Mucosa of descending colon (tissue), 3 donors: ENCODE results near the gene ADGRV1. TPM values are rescaled to one million over a fixed set of nuclear protein-coding genes. Genes with fewer than 3 reads are reported as not detected.
"Not testable (repeated sequence)": the region's sequence is repeated elsewhere in the genome, so short reads cannot be mapped to it uniquely, and the experiment has no call there.

Source experiments
- ATAC-seq: fragments of 200-7000 bp; cut with Tn5 transposase; one replicate; pipeline ENCODE4 v1.9.1; 2020; ENCODE audit warnings: mild to moderate bottlenecking, moderate library complexity
- DNase-seq, 3 donors: peaks; one replicate each; pipeline ENCODE4 v3.0.0-alpha.2; 2020
- H3K36me3 ChIP-seq: fragments of 200-600 bp; one replicate; pipeline ENCODE4 v1.8.0; 2021; ENCODE audit warnings: low read depth, mild to moderate bottlenecking
- H3K4me1 ChIP-seq: fragments of 200-600 bp; one replicate; pipeline ENCODE4 v1.8.0; 2021; ENCODE audit warnings: low read depth, mild to moderate bottlenecking
- H3K4me3 ChIP-seq: fragments of 200-600 bp; one replicate; pipeline ENCODE4 v1.8.0; 2021; ENCODE audit warnings: mild to moderate bottlenecking
- H3K9me3 ChIP-seq: fragments of 200-600 bp; one replicate; pipeline ENCODE4 v1.8.0; 2021; ENCODE audit warnings: mild to moderate bottlenecking
- intact Hi-C, 2 donors: fragments of 100-400 bp; cut with DNase I in 1 of 2; cut with micrococcal nuclease in 1 of 2; formaldehyde crosslinking; loops; one replicate each; pipeline versions ENCODE4 v1.11.0 to v1.11.1; 2022; cut with DNase I, micrococcal nuclease
- total RNA-seq, 3 donors: library from RNA; stranded (reverse); fragmentation: NEBNext Ultra II Directional in 2 of 3; extraction: Animal tissue kit (Norgen Biotek cat#: 25700) in 2 of 3; gene quantifications; one replicate each; pipeline versions ENCODE4 v1.2.1 to v1.2.4, GENCODE V29; 2021 to 2023
- TF ChIP-seq, protein P1 (sequence below): fragments of 200-600 bp; IDR thresholded peaks from one replicate; pipeline ENCODE4 v1.8.0; 2022; ENCODE audit warnings: antibody characterized with exemption, mild to moderate bottlenecking
- donor health status: DM: no; HTN: no; CAD: no; lungs with moderate emphysema.
- donor health status: DM: no; HTN: no; CAD: no.
- donor health status: DM: no; HTN: yes; CAD: no.

ADGRV1 gene
- total RNA-seq, 3 donors from 2014 or later: 4.5 to 8.6 (median 6.1) TPM

DNA sequence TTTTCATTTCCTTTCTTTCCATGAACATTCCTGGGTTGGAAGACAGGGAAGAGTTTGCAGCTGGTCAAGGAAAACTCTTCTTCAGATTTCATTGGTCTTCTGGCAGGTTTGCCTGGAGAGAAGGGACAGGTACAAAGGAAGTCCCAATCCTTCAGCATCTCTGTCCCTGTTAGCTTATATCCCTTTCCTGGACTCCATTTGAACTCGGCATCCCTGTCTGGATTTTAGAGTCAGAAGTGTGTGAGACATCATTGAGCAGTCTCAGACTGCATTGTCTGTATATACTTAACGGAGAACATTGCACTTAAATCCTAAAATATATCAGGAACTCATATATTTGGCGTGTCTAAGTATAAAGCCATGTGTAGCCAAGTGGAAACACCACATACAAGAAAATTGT is 54.9 kb downstream of the ADGRV1 start:
- TF ChIP-seq, protein P1, sequence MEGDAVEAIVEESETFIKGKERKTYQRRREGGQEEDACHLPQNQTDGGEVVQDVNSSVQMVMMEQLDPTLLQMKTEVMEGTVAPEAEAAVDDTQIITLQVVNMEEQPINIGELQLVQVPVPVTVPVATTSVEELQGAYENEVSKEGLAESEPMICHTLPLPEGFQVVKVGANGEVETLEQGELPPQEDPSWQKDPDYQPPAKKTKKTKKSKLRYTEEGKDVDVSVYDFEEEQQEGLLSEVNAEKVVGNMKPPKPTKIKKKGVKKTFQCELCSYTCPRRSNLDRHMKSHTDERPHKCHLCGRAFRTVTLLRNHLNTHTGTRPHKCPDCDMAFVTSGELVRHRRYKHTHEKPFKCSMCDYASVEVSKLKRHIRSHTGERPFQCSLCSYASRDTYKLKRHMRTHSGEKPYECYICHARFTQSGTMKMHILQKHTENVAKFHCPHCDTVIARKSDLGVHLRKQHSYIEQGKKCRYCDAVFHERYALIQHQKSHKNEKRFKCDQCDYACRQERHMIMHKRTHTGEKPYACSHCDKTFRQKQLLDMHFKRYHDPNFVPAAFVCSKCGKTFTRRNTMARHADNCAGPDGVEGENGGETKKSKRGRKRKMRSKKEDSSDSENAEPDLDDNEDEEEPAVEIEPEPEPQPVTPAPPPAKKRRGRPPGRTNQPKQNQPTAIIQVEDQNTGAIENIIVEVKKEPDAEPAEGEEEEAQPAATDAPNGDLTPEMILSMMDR: no peak
- H3K36me3 ChIP-seq: no peaks in the 10 kb centered on the region
- H3K9me3 ChIP-seq: no peaks in the 10 kb centered on the region
- ATAC-seq: no peak
- DNase-seq: no peak
- no peaks in the 10 kb centered on the region for H3K4me1 ChIP-seq
- intact Hi-C loops: no loop called here
- H3K4me3 ChIP-seq: no peak overlapping the region

DNA sequence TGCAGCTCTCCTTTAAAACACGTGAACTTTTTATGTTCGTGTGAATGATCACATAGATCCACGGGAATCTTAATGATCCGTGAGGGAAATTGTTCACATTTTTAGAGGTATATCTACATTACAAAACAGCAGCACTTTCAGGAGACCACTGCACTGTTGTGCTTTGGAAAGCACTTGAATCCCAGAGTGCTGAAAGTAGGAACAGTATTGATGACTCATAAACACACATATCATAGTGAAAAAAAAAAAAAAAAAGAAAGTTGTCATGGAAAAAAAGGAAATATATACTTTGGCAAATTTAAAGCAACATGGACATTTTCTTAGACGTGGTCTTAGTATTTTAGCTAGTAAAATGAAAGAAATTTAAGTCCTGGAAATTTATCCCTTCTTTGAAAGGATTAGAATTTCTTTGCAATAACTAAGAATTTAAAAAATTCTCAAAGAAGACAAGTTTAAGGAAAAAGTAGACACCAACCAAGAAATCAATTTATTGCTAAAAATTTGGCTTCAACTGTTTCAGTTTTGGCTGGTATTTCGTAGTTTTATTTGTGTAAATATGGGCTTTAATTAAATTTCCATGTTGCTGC is 55.4 kb downstream of the ADGRV1 start:
- ATAC-seq (no peak), DNase-seq (no peak)
- no peaks in the 10 kb centered on the region for H3K4me1 ChIP-seq
- intact Hi-C loops: no loop called here
- no peaks in the 10 kb centered on the region for H3K9me3 ChIP-seq
- no peaks in the 10 kb centered on the region for H3K36me3 ChIP-seq
- no peak overlapping the region for H3K4me3 ChIP-seq
- TF ChIP-seq, protein P1: no peak

DNA sequence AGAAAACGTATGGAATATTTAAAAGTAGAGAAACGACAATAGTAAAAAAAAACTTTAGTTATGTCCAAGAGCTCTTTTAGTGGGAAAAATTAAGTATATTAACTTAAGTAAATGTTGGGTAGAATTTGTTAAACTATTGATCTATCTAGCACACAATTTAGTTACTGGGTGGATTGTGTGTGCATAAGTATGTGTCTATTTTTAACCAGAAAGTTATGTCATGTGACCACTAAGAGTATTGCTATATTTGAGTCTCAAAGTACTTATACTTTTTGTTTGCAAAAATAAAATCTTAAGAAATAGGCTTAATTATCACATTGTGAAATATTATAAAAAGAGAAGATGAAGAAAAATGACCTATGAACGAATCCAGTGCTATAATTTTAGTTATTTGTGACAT is 56.8 kb downstream of the ADGRV1 start:
- intact Hi-C loops: no loop called here

DNA sequence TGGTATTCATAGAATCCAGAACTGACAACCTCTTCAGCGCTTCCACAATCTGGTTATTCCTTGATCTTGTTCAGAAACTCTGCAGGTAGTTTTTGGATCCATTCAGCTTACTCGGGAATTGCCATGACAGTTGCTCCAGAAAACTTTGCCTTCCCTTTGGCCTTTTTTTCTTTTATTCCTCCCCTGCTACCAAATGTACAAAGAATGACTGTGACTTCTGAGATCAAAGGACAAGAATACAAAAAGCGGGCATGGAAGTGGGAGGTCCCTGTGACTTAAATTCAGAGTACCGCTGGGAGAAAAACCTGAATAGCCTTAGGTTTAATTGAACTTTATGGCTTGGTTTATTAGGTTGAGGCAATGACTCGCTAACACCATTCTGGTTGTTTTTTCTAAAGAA is 59.5 kb downstream of the ADGRV1 start:
- intact Hi-C loops: no loop called here

More for the DNA sequence above, 56.8 kb downstream of the ADGRV1 start:
- ATAC-seq (no peak), DNase-seq (no peak)
- TF ChIP-seq, protein P1: no peak
- no peaks in the 10 kb centered on the region for H3K9me3 ChIP-seq
- no peaks in the 10 kb centered on the region for H3K36me3 ChIP-seq
- no peak overlapping the region for H3K4me3 ChIP-seq
- H3K4me1 ChIP-seq: no peaks in the 10 kb centered on the region

DNA sequence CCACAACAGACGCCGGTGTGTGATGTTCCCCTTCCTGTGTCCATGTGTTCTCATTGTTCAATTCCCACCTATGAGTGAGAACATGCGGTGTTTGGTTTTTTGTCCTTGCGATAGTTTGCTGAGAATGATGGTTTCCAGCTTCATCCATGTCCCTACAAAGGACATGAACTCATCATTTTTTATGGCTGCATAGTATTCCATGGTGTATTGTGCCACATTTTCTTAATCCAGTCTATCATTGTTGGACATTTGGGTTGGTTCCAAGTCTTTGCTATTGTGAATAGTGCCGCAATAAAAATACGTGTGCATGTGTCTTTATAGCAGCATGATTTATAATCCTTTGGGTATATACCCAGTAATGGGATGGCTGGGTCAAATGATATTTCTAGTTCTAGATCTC is 61.2 kb downstream of the ADGRV1 start:
- H3K36me3 ChIP-seq, H3K4me3 ChIP-seq, ATAC-seq, H3K4me1 ChIP-seq, DNase-seq, intact Hi-C loops, H3K9me3 ChIP-seq: not testable (repeated sequence)

More for the DNA sequence above, 59.5 kb downstream of the ADGRV1 start:
- Histone ChIP-seq H3K4me3 (no peak overlapping the region), H3K4me1 (no peaks in the 10 kb centered on the region), H3K36me3 (no peaks in the 10 kb centered on the region), H3K9me3 (no peaks in the 10 kb centered on the region)
- ATAC-seq (no peak), DNase-seq (no peak)
- TF ChIP-seq, protein P1: no peak

DNA sequence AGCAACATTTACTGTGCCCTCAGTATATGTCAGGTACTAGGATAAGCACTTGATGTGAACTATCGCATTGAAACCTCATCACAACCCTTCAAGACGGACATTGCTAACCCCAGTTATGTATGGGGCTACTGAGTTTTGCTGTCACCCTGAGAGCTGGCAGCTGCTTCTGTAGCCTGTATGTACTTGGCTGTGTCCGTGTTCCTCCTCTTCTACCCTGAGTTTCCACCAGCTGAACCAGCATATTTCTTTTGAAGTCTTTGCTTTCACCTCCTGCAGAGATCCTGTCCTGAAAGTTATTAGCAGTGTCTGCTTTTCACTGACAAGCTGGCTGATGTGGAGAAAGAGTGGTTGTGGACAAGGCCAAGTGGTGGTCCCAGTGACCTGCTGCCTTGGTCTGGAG is 63.3 kb downstream of the ADGRV1 start:
- TF ChIP-seq, protein P1: no peak
- ATAC-seq: no peak

More for the DNA sequence above, 63.3 kb downstream of the ADGRV1 start:
- Histone ChIP-seq H3K4me1 (no peaks in the 10 kb centered on the region), H3K36me3 (no peaks in the 10 kb centered on the region), H3K4me3 (no peak overlapping the region), H3K9me3 (no peaks in the 10 kb centered on the region)
- intact Hi-C loops: no loop called here
- DNase-seq: no peak
